ENCODE results near the gene OR7D4.
"Not testable (repeated sequence)": the region's sequence is repeated elsewhere in the genome, so short reads cannot be mapped to it uniquely, and the experiment has no call there.

Gene OR7D4

GRCh38 chr19:9219489-9219888 lies at the start of gene OR7D4:
TSS of gene OR7D4 (minus strand) at chr19:9219589. CDS start at chr19:9214837, 4,752 bp downstream.
- DNase-seq: no peak

- DNase-seq: no peak
These were observed 31.8 kb upstream of the OR7D4 start for GRCh38 chr19:9251236-9251635.

- DNase-seq: no peak
These were observed 31.2 kb upstream of the OR7D4 start, which contains the start of gene OR7E24 for GRCh38 chr19:9250630-9251029. TSS of gene OR7E24 (plus strand) at chr19:9250930. CDS start at chr19:9251044, 114 bp downstream.

- peak; percentile 19 to 39 for DNase-seq
These were observed 13.8 kb downstream of the OR7D4 start for GRCh38 chr19:9205501-9206113.

GRCh38 chr19:9198044-9198443 lies 21.3 kb downstream of the OR7D4 start:
- not testable (repeated sequence) for DNase-seq

- no peak for DNase-seq
These were observed 29.9 kb downstream of the OR7D4 start for GRCh38 chr19:9189535-9189934.

- no peak for DNase-seq
These were observed 32.2 kb downstream of the OR7D4 start for GRCh38 chr19:9187191-9187590.

DNA sequence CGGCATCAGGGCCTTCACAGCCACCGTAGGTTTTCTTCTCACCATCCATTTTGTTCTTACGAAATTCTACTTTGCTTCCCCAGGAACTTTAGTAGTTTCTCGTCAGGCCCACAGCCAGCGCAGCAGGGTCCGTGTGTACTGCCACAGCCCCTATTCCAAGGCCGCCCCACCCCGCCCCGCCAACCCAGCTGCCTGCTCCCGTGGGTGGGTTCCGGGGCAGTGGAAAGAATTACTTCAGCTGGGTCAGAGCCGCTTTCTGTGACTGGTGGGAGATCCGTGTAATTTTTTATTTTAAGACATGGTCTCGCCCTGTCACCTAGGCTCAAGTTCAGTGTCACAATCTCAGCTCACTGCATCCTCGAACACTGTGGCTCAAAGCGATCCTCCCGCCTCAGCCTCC lies 36.4 kb downstream of the OR7D4 start:
- no peak for DNase-seq

DNA sequence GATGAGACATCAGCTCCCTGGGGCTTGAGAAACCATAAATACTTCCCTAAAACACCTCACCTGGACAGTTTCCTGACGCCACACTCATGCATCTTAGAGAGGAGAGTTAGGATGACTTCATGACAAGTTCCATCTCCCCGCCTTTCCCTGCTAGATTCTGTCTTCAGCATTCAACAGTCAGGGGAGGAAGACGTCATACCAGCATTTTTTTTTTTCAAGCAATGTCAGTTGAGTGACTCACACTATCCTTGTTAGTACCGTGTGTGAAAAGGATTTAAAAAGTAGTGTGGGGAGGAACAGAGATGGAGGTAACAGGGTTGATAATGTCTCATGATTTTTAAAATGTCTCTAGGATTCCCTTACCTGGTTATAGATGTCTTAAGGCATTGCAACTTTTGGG lies 40.5 kb downstream of the OR7D4 start, which contains the start of gene OR7D2:
TSS of gene OR7D2 (plus strand) at position 79 of the 400 bp plus-strand sequence. CDS start 6,803 bp downstream, outside the sequence.
- DNase-seq: no peak

DNA sequence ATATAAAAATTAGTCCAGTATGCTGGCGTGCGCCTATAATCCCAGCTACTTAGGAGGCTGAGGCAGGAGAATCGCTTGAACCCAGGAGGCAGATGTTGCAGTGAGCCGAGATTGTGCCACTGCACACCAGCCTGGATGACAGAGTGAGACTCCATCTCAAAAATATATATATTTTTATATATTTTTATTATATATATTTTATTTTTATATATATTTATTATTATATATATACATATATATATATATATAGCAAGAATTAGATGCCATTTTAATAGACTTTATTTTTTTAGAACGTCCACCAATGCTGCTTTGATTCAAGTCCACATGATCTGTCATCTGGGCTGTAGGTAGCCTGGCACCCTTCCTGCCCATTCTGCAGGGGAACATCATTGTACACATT lies 44.1 kb downstream of the OR7D4 start:
- DNase-seq: no peak

- DNase-seq: no peak
These were observed 47.9 kb downstream of the OR7D4 start for GRCh38 chr19:9171393-9171991.

GRCh38 chr19:9166846-9167245 lies 52.5 kb downstream of the OR7D4 start:
- no peak for DNase-seq

GRCh38 chr19:9165261-9165660 lies 54.1 kb downstream of the OR7D4 start:
- no peak for DNase-seq

DNA sequence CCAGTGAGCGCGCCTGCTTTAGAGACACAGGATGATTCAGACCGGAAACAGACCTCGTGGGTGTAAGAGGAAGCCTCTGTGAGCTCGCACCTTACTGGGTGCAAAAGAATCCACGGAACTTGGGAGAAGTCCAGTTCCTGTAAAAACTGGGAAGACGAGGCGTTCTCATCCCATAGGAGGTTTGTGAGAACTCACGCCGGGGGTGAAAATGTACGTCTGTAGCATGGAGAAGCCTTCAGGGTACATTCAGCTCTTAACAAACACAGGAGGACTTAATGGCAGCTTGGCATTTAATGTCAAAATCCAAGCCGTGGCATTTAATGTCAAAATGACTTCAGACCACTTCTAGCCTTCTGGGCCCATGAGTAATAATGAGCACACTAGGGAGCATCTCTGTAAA lies 58.0 kb downstream of the OR7D4 start:
- no peak for DNase-seq
